ENCODE results near the gene NEK7.

The NEK7 gene

DNA sequence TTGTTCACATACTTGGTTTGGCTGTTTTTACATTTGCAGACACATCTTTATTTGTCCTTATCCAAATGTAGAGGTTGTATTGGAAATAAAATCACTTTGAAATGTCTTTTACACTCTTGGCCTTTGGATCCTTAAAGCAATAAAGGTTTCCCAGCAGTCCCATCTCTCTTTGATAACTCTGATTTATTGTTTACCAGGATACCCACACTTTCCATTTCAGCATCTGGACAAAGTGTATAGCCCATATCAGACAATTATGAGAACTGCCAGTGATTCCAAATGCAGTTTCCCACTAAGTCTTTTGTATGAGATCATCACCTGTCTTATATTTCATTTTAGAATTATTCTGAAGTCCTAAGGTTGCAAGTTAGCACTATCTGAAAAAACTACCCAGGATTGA lies 114.7 kb downstream of the NEK7 start:
- Histone ChIP-seq H3K27ac (ENCODE audit: low read length) (no peak overlapping the region), H3K79me2 (ENCODE audit: low read length) (no peaks in the 10 kb centered on the region), H3K36me3 (replicated peaks; ENCODE audit: low read depth, low read length) (no peaks in the 10 kb centered on the region), H2AFZ (ENCODE audit: low read depth, low read length) (no peak overlapping the region), H3K4me3 (ENCODE audit: low read length) (no peak overlapping the region), H3K4me1 (ENCODE audit: low read length) (peaks cover 6% of the 10 kb centered on the region), H3K9ac (ENCODE audit: low read length) (no peak overlapping the region), H3K9me3 (ENCODE audit: insufficient read depth, low read length) (no peaks in the 10 kb centered on the region), H4K20me1 (ENCODE audit: insufficient read depth, low read length) (peaks cover 8% of the 10 kb centered on the region; the same call in 1 of the 2 replicates), H3K4me2 (ENCODE audit: low read length) (no peak overlapping the region), H3K27me3 (ENCODE audit: low read depth, low read length) (no peaks in the 10 kb centered on the region)
- TF ChIP-seq, protein P1, sequence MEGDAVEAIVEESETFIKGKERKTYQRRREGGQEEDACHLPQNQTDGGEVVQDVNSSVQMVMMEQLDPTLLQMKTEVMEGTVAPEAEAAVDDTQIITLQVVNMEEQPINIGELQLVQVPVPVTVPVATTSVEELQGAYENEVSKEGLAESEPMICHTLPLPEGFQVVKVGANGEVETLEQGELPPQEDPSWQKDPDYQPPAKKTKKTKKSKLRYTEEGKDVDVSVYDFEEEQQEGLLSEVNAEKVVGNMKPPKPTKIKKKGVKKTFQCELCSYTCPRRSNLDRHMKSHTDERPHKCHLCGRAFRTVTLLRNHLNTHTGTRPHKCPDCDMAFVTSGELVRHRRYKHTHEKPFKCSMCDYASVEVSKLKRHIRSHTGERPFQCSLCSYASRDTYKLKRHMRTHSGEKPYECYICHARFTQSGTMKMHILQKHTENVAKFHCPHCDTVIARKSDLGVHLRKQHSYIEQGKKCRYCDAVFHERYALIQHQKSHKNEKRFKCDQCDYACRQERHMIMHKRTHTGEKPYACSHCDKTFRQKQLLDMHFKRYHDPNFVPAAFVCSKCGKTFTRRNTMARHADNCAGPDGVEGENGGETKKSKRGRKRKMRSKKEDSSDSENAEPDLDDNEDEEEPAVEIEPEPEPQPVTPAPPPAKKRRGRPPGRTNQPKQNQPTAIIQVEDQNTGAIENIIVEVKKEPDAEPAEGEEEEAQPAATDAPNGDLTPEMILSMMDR (IDR thresholded peaks at IDR 0.05; ENCODE audit: low read depth, low read length): no peak
- no peak for TF ChIP-seq EZH2phosphoT487 (IDR thresholded peaks at IDR 0.05; ENCODE audit: low read depth)

DNA sequence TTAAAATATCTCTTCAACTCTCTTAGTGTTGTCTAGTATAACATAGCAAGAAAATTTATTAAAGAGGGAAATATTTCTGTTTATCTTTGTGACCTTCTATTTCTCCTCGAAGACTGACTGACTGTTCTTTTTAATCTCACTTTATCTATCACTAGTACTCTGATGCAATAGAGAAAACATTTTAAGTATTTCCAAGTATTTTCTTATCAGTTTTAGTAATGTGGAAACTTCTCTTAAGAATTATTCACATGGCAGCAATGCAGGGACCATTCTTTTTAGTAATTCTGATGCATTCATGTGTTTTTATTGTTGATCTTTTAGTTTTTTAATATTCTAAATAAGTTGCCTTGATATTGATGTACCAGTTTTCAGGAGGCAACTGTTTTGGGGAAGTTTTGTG lies 115.7 kb downstream of the NEK7 start:
- no peak overlapping the region for H3K4me3 ChIP-seq (ENCODE audit: low read length)
- no peak overlapping the region for H3K9ac ChIP-seq (ENCODE audit: low read length)
- no peaks in the 10 kb centered on the region for H3K9me3 ChIP-seq (ENCODE audit: insufficient read depth, low read length)
- H3K27ac ChIP-seq (ENCODE audit: low read length): no peak overlapping the region
- no peak for TF ChIP-seq EZH2phosphoT487 (IDR thresholded peaks at IDR 0.05; ENCODE audit: low read depth)
- TF ChIP-seq, protein P1 (IDR thresholded peaks at IDR 0.05; ENCODE audit: low read depth, low read length): no peak
- H3K27me3 ChIP-seq (ENCODE audit: low read depth, low read length): no peaks in the 10 kb centered on the region
- no peaks in the 10 kb centered on the region for H3K79me2 ChIP-seq (ENCODE audit: low read length)
- no peak overlapping the region for H2AFZ ChIP-seq (ENCODE audit: low read depth, low read length)
- no peak overlapping the region for H3K4me2 ChIP-seq (ENCODE audit: low read length)
- no peaks in the 10 kb centered on the region for H3K36me3 ChIP-seq (replicated peaks; ENCODE audit: low read depth, low read length)
- H4K20me1 ChIP-seq (ENCODE audit: insufficient read depth, low read length): peaks cover 8% of the 10 kb centered on the region; the same call in 1 of the 2 replicates
- peaks cover 6% of the 10 kb centered on the region for H3K4me1 ChIP-seq (ENCODE audit: low read length)

GRCh38 chr1:198273748-198274295 lies 117.0 kb downstream of the NEK7 start:
- no peaks in the 10 kb centered on the region for H3K9me3 ChIP-seq (ENCODE audit: insufficient read depth, low read length)
- H3K36me3 ChIP-seq (replicated peaks; ENCODE audit: low read depth, low read length): no peaks in the 10 kb centered on the region
- H3K9ac ChIP-seq (ENCODE audit: low read length): no peak overlapping the region
- peaks cover 3% of the 10 kb centered on the region for H3K4me1 ChIP-seq (ENCODE audit: low read length)
- no peak overlapping the region for H2AFZ ChIP-seq (ENCODE audit: low read depth, low read length)
- no peak overlapping the region for H3K27ac ChIP-seq (ENCODE audit: low read length)
- H3K27me3 ChIP-seq (ENCODE audit: low read depth, low read length): no peaks in the 10 kb centered on the region
- H3K4me2 ChIP-seq (ENCODE audit: low read length): no peak overlapping the region
- no peak for TF ChIP-seq EZH2phosphoT487 (IDR thresholded peaks at IDR 0.05; ENCODE audit: low read depth)
- TF ChIP-seq, protein P1 (IDR thresholded peaks at IDR 0.05; ENCODE audit: low read depth, low read length): no peak
- H3K79me2 ChIP-seq (ENCODE audit: low read length): no peaks in the 10 kb centered on the region
- no peak overlapping the region for H3K4me3 ChIP-seq (ENCODE audit: low read length)
- H4K20me1 ChIP-seq (ENCODE audit: insufficient read depth, low read length): 0 out of 2 replicates have a peak, but pooled peaks cover under 1% of the 10 kb centered on the region

DNA sequence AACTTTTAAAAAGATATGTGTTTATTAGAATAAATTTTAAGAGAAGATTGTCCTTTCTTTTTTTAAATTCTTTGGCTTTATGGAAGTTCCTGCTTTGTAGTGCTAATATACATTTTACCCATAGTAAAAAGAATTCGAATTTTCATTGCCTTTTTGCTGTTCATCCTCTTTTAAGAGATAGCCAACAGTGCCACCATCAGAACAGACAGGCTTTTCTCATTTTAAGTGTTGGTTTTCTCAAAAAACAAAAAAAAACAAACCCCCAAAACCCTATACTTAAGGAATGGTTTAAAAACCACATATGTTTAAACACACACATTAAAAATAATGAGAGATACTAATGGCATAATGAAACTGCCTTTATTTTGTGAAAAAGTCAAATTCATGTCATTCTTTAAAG lies 118.8 kb downstream of the NEK7 start:
- TF ChIP-seq, protein P1 (IDR thresholded peaks at IDR 0.05; ENCODE audit: low read depth, low read length): peak; percentile 44
- TF ChIP-seq EZH2phosphoT487 (IDR thresholded peaks at IDR 0.05; ENCODE audit: low read depth): no peak
- Histone ChIP-seq H3K79me2 (ENCODE audit: low read length) (no peaks in the 10 kb centered on the region), H3K4me2 (ENCODE audit: low read length) (no peak overlapping the region), H3K27me3 (ENCODE audit: low read depth, low read length) (no peaks in the 10 kb centered on the region), H3K4me1 (ENCODE audit: low read length) (no peaks in the 10 kb centered on the region), H3K4me3 (ENCODE audit: low read length) (no peak overlapping the region), H3K9ac (ENCODE audit: low read length) (no peak overlapping the region), H3K36me3 (replicated peaks; ENCODE audit: low read depth, low read length) (no peaks in the 10 kb centered on the region), H3K9me3 (ENCODE audit: insufficient read depth, low read length) (no peaks in the 10 kb centered on the region), H4K20me1 (ENCODE audit: insufficient read depth, low read length) (no peaks in the 10 kb centered on the region), H2AFZ (ENCODE audit: low read depth, low read length) (no peak overlapping the region), H3K27ac (ENCODE audit: low read length) (no peak overlapping the region)

Measured in OCI-LY3 (cell line).